Measurements from ENCODE around the gene EFCAB9.

The EFCAB9 gene

GRCh38 chr5:172162323-172162986 is 31.5 kb upstream of the EFCAB9 start:
- H3K79me2 ChIP-seq (ENCODE audit: control insufficient read depth, insufficient read depth, low read length) = no peaks in the 10 kb centered on the region
- H3K23ac ChIP-seq (ENCODE audit: low read length) = no peak overlapping the region
- no peak overlapping the region for H3K4me2 ChIP-seq (ENCODE audit: low read length)
- H3K4ac ChIP-seq (ENCODE audit: low read depth, low read length) = no peak overlapping the region
- no peak overlapping the region for H2BK15ac ChIP-seq (replicated peaks; ENCODE audit: low read depth)
- H3K56ac ChIP-seq (ENCODE audit: low read length) = no peak overlapping the region
- H3K4me1 ChIP-seq (ENCODE audit: control insufficient read depth, low read depth, low read length) = no peaks in the 10 kb centered on the region
- no peak overlapping the region for H2BK120ac ChIP-seq (ENCODE audit: low read depth, low read length)
- DNase-seq = no peak
- H3K27ac ChIP-seq (ENCODE audit: low read depth, low read length) = no peak overlapping the region
- no CpG with 5 or more reads among the region's 5 CpGs for WGBS (ENCODE audit: extremely low coverage, insufficient coverage, low lambda C conversion rate)
- no peak overlapping the region for H2BK5ac ChIP-seq (ENCODE audit: low read length)
- no peak overlapping the region for H4K5ac ChIP-seq (ENCODE audit: low read length)
- H4K8ac ChIP-seq (ENCODE audit: low read depth, low read length) = no peak overlapping the region
- no peak overlapping the region for H3K18ac ChIP-seq (ENCODE audit: low read length)
- H3K79me1 ChIP-seq (ENCODE audit: low read length) = peaks cover 2% of the 10 kb centered on the region
- no peak overlapping the region for H3K9ac ChIP-seq (ENCODE audit: low read length)
- H2AK5ac ChIP-seq (ENCODE audit: low read length) = no peak overlapping the region
- H3K27me3 ChIP-seq (ENCODE audit: insufficient read depth, low read length, poor library complexity) = no peaks in the 10 kb centered on the region
- H3K4me3 ChIP-seq (ENCODE audit: low read length) = no peak overlapping the region
- H3K36me3 ChIP-seq (ENCODE audit: control insufficient read depth, insufficient read depth, low read length) = no peaks in the 10 kb centered on the region

- Histone ChIP-seq H4K8ac (ENCODE audit: low read depth, low read length) (no peak overlapping the region), H2BK120ac (ENCODE audit: low read depth, low read length) (no peak overlapping the region), H3K18ac (ENCODE audit: low read length) (no peak overlapping the region), H4K5ac (ENCODE audit: low read length) (no peak overlapping the region), H3K4me1 (ENCODE audit: control insufficient read depth, low read depth, low read length) (no peaks in the 10 kb centered on the region), H3K4me3 (ENCODE audit: low read length) (no peak overlapping the region), H3K23ac (ENCODE audit: low read length) (no peak overlapping the region), H3K79me1 (ENCODE audit: low read length) (peaks cover 2% of the 10 kb centered on the region), H3K27ac (ENCODE audit: low read depth, low read length) (no peak overlapping the region), H2BK15ac (replicated peaks; ENCODE audit: low read depth) (no peak overlapping the region), H3K56ac (ENCODE audit: low read length) (no peak overlapping the region), H3K27me3 (ENCODE audit: insufficient read depth, low read length, poor library complexity) (no peaks in the 10 kb centered on the region), H3K4me2 (ENCODE audit: low read length) (no peak overlapping the region), H3K36me3 (ENCODE audit: control insufficient read depth, insufficient read depth, low read length) (no peaks in the 10 kb centered on the region), H3K4ac (ENCODE audit: low read depth, low read length) (no peak overlapping the region), H2AK5ac (ENCODE audit: low read length) (no peak overlapping the region), H3K79me2 (ENCODE audit: control insufficient read depth, insufficient read depth, low read length) (no peaks in the 10 kb centered on the region), H2BK5ac (ENCODE audit: low read length) (no peak overlapping the region), H3K9ac (ENCODE audit: low read length) (no peak overlapping the region)
- DNase-seq = no peak
- WGBS (ENCODE audit: extremely low coverage, insufficient coverage, low lambda C conversion rate) = no CpG with 5 or more reads among the region's 5 CpGs
These were observed 31.0 kb upstream of the EFCAB9 start for GRCh38 chr5:172162987-172163343.

DNA sequence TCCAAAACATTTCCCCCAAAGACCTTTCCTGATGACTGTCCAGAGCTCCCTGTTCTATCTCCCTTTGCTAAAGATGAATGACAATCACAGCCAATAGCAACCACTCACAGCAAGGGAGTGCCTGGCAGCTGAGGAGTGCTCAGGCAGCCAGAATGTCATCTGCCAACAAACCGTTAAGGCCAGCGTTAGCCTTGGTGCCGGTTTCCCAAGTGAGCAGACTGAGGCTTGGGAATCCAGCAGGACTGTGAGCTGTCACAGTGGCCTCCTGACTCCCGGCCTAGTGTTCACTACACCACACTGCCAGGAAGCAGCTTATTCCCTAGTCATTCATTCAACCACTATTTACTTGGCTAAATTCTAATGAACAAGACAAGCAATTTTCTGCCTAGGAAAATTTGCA is 30.6 kb upstream of the EFCAB9 start:
- no peak overlapping the region for H3K4me3 ChIP-seq (ENCODE audit: low read length)
- H3K27me3 ChIP-seq (ENCODE audit: insufficient read depth, low read length, poor library complexity) = no peaks in the 10 kb centered on the region
- H2AK5ac ChIP-seq (ENCODE audit: low read length) = no peak overlapping the region
- H3K4me1 ChIP-seq (ENCODE audit: control insufficient read depth, low read depth, low read length) = no peaks in the 10 kb centered on the region
- H3K23ac ChIP-seq (ENCODE audit: low read length) = no peak overlapping the region
- WGBS (ENCODE audit: extremely low coverage, insufficient coverage, low lambda C conversion rate) = no CpG with 5 or more reads among the region's 4 CpGs
- H2BK120ac ChIP-seq (ENCODE audit: low read depth, low read length) = no peak overlapping the region
- no peak overlapping the region for H2BK5ac ChIP-seq (ENCODE audit: low read length)
- no peak overlapping the region for H3K27ac ChIP-seq (ENCODE audit: low read depth, low read length)
- H3K56ac ChIP-seq (ENCODE audit: low read length) = no peak overlapping the region
- no peak overlapping the region for H3K4ac ChIP-seq (ENCODE audit: low read depth, low read length)
- H3K9ac ChIP-seq (ENCODE audit: low read length) = no peak overlapping the region
- H3K79me1 ChIP-seq (ENCODE audit: low read length) = peaks cover 2% of the 10 kb centered on the region
- no peak overlapping the region for H3K18ac ChIP-seq (ENCODE audit: low read length)
- no peak overlapping the region for H3K4me2 ChIP-seq (ENCODE audit: low read length)
- DNase-seq = no peak
- H3K79me2 ChIP-seq (ENCODE audit: control insufficient read depth, insufficient read depth, low read length) = no peaks in the 10 kb centered on the region
- H2BK15ac ChIP-seq (replicated peaks; ENCODE audit: low read depth) = no peak overlapping the region
- H4K5ac ChIP-seq (ENCODE audit: low read length) = no peak overlapping the region
- H4K8ac ChIP-seq (ENCODE audit: low read depth, low read length) = no peak overlapping the region
- no peaks in the 10 kb centered on the region for H3K36me3 ChIP-seq (ENCODE audit: control insufficient read depth, insufficient read depth, low read length)

GRCh38 chr5:172164769-172165212 is 29.2 kb upstream of the EFCAB9 start:
- H3K4me2 ChIP-seq (ENCODE audit: low read length) = no peak overlapping the region
- no peak overlapping the region for H3K23ac ChIP-seq (ENCODE audit: low read length)
- DNase-seq = no peak
- no peak overlapping the region for H3K56ac ChIP-seq (ENCODE audit: low read length)
- no peak overlapping the region for H3K9ac ChIP-seq (ENCODE audit: low read length)
- H3K4ac ChIP-seq (ENCODE audit: low read depth, low read length) = no peak overlapping the region
- no CpG with 5 or more reads among the region's 13 CpGs for WGBS (ENCODE audit: extremely low coverage, insufficient coverage, low lambda C conversion rate)
- no peaks in the 10 kb centered on the region for H3K79me2 ChIP-seq (ENCODE audit: control insufficient read depth, insufficient read depth, low read length)
- no peak overlapping the region for H3K27ac ChIP-seq (ENCODE audit: low read depth, low read length)
- H2BK15ac ChIP-seq (replicated peaks; ENCODE audit: low read depth) = no peak overlapping the region
- no peak overlapping the region for H3K4me3 ChIP-seq (ENCODE audit: low read length)
- no peak overlapping the region for H3K18ac ChIP-seq (ENCODE audit: low read length)
- no peak overlapping the region for H4K5ac ChIP-seq (ENCODE audit: low read length)
- no peak overlapping the region for H2AK5ac ChIP-seq (ENCODE audit: low read length)
- no peak overlapping the region for H4K8ac ChIP-seq (ENCODE audit: low read depth, low read length)
- no peak overlapping the region for H2BK120ac ChIP-seq (ENCODE audit: low read depth, low read length)
- no peak overlapping the region for H2BK5ac ChIP-seq (ENCODE audit: low read length)
- H3K79me1 ChIP-seq (ENCODE audit: low read length) = peaks cover 2% of the 10 kb centered on the region
- no peaks in the 10 kb centered on the region for H3K4me1 ChIP-seq (ENCODE audit: control insufficient read depth, low read depth, low read length)
- no peaks in the 10 kb centered on the region for H3K27me3 ChIP-seq (ENCODE audit: insufficient read depth, low read length, poor library complexity)
- no peaks in the 10 kb centered on the region for H3K36me3 ChIP-seq (ENCODE audit: control insufficient read depth, insufficient read depth, low read length)

DNA sequence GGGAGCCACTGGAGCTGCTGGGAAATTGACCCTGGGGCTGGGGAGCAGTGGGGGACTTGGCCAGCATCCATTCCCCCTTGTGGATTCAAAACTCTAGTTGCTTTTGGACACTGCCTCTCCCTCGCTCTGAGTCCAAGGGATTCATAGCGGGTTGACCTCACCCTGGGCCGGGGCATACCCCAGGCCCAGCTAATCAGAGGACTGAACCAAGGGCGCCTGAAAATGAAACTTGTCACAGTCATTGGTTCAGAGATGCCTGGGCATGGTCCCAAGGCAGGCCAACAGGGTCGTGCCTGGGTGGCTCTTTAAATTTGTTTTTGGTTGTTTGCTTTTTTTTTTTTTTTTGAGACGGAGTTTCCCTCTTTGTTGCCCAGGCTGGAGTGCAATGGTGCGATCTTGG is 28.5 kb upstream of the EFCAB9 start:
- H3K4me3 ChIP-seq (ENCODE audit: low read length) = no peak overlapping the region
- no peak overlapping the region for H3K56ac ChIP-seq (ENCODE audit: low read length)
- no peak overlapping the region for H2BK15ac ChIP-seq (replicated peaks; ENCODE audit: low read depth)
- H3K4me2 ChIP-seq (ENCODE audit: low read length) = no peak overlapping the region
- H3K9ac ChIP-seq (ENCODE audit: low read length) = no peak overlapping the region
- peaks cover 2% of the 10 kb centered on the region for H3K79me1 ChIP-seq (ENCODE audit: low read length)
- no peak overlapping the region for H3K18ac ChIP-seq (ENCODE audit: low read length)
- H2BK120ac ChIP-seq (ENCODE audit: low read depth, low read length) = no peak overlapping the region
- H2AK5ac ChIP-seq (ENCODE audit: low read length) = no peak overlapping the region
- DNase-seq = no peak
- H4K8ac ChIP-seq (ENCODE audit: low read depth, low read length) = no peak overlapping the region
- H3K4me1 ChIP-seq (ENCODE audit: control insufficient read depth, low read depth, low read length) = no peaks in the 10 kb centered on the region
- H3K27me3 ChIP-seq (ENCODE audit: insufficient read depth, low read length, poor library complexity) = no peaks in the 10 kb centered on the region
- no peak overlapping the region for H3K23ac ChIP-seq (ENCODE audit: low read length)
- H3K36me3 ChIP-seq (ENCODE audit: control insufficient read depth, insufficient read depth, low read length) = no peaks in the 10 kb centered on the region
- H2BK5ac ChIP-seq (ENCODE audit: low read length) = no peak overlapping the region
- H4K5ac ChIP-seq (ENCODE audit: low read length) = no peak overlapping the region
- H3K4ac ChIP-seq (ENCODE audit: low read depth, low read length) = no peak overlapping the region
- no CpG with 5 or more reads among the region's 7 CpGs for WGBS (ENCODE audit: extremely low coverage, insufficient coverage, low lambda C conversion rate)
- no peak overlapping the region for H3K27ac ChIP-seq (ENCODE audit: low read depth, low read length)
- H3K79me2 ChIP-seq (ENCODE audit: control insufficient read depth, insufficient read depth, low read length) = no peaks in the 10 kb centered on the region

All from mesendoderm (in vitro differentiated cells).